A549 (cell line): Measurements from ENCODE around the gene SLC35C1.

ENCODE experiments used
- HEYL ChIP-seq: fragments of 250-450 bp; sonication (Bioruptor Pico); IDR thresholded peaks from 2 replicates; pipeline ENCODE4 v1.8.0; 2021; ENCODE audit warnings: mild to moderate bottlenecking, moderate library complexity
- MYC ChIP-seq: IDR thresholded peaks from 2 replicates; pipeline ENCODE4 v1.6.1; 2012; ENCODE audit warnings: mild to moderate bottlenecking, inconsistent platforms, low read length, improper control_type of control experiment, borderline replicate concordance
- POLR2A ChIP-seq: IDR thresholded peaks from 2 replicates; pipeline ENCODE4 v1.6.1; 2012; ENCODE audit warnings: mild to moderate bottlenecking, low read length
- SMC3 ChIP-seq: fragments of >200 bp; sonication (Bioruptor Twin); formaldehyde crosslinking; IDR thresholded peaks from 3 replicates; pipeline ENCODE4 v1.6.1; 2018; ENCODE audit warnings: inconsistent platforms
- ZNF302 ChIP-seq: fragments of 250-450 bp; sonication (Bioruptor Pico); IDR thresholded peaks from 2 replicates; pipeline ENCODE4 v1.9.0; 2021; ENCODE audit warnings: inconsistent platforms, mild to moderate bottlenecking, moderate library complexity
- TF ChIP-seq, protein P1 (sequence below): fragments of >200 bp; sonication (Bioruptor Twin); formaldehyde crosslinking; IDR thresholded peaks from 3 replicates; pipeline ENCODE4 v1.5.1; 2016
- TF ChIP-seq, protein P2 (sequence below): IDR thresholded peaks from 2 replicates; pipeline ENCODE4 v1.6.1; 2012
- TF ChIP-seq, protein P3 (sequence below): IDR thresholded peaks from 2 replicates; pipeline ENCODE4 v1.6.1; 2012
- TF ChIP-seq, protein P4 (sequence below): fragments of 200-600 bp; sonication (generic); IDR thresholded peaks from 2 replicates; pipeline ENCODE4 v1.6.1; 2016; ENCODE audit warnings: antibody characterized with exemption, mild to moderate bottlenecking, moderate library complexity
- TF ChIP-seq, protein P5 (sequence below): fragments of 250-450 bp; sonication (Bioruptor Pico); IDR thresholded peaks from 2 replicates; pipeline ENCODE4 v1.5.0; 2021; ENCODE audit warnings: mild to moderate bottlenecking, moderate library complexity, borderline replicate concordance

DNA sequence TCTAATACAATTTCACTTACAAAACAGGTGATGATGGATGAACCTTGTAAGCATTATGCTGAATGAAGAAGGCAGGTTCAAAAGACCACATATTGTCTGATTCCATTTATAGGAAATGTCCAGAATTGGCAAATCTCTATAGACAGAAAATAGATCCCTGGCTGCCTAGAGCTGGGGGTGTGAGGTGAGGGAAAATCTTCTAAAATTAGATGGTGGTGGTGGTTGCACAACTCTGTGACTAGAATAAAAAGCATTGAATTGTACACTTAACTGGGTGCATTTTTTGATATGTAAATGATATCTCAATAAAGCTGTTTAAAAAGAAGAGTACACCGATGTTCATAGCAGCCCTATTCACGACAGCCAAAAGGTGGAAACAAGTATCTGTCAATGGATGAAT lies 25.6 kb downstream of the SLC35C1 start:
- TF ChIP-seq, protein P1, sequence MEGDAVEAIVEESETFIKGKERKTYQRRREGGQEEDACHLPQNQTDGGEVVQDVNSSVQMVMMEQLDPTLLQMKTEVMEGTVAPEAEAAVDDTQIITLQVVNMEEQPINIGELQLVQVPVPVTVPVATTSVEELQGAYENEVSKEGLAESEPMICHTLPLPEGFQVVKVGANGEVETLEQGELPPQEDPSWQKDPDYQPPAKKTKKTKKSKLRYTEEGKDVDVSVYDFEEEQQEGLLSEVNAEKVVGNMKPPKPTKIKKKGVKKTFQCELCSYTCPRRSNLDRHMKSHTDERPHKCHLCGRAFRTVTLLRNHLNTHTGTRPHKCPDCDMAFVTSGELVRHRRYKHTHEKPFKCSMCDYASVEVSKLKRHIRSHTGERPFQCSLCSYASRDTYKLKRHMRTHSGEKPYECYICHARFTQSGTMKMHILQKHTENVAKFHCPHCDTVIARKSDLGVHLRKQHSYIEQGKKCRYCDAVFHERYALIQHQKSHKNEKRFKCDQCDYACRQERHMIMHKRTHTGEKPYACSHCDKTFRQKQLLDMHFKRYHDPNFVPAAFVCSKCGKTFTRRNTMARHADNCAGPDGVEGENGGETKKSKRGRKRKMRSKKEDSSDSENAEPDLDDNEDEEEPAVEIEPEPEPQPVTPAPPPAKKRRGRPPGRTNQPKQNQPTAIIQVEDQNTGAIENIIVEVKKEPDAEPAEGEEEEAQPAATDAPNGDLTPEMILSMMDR: no peak
- TF ChIP-seq, protein P2, sequence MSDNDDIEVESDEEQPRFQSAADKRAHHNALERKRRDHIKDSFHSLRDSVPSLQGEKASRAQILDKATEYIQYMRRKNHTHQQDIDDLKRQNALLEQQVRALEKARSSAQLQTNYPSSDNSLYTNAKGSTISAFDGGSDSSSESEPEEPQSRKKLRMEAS: no peak
- no peak for TF ChIP-seq POLR2A
- TF ChIP-seq, protein P3, sequence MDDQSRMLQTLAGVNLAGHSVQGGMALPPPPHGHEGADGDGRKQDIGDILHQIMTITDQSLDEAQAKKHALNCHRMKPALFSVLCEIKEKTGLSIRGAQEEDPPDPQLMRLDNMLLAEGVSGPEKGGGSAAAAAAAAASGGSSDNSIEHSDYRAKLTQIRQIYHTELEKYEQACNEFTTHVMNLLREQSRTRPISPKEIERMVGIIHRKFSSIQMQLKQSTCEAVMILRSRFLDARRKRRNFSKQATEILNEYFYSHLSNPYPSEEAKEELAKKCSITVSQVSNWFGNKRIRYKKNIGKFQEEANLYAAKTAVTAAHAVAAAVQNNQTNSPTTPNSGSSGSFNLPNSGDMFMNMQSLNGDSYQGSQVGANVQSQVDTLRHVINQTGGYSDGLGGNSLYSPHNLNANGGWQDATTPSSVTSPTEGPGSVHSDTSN: no peak
- TF ChIP-seq, protein P4, sequence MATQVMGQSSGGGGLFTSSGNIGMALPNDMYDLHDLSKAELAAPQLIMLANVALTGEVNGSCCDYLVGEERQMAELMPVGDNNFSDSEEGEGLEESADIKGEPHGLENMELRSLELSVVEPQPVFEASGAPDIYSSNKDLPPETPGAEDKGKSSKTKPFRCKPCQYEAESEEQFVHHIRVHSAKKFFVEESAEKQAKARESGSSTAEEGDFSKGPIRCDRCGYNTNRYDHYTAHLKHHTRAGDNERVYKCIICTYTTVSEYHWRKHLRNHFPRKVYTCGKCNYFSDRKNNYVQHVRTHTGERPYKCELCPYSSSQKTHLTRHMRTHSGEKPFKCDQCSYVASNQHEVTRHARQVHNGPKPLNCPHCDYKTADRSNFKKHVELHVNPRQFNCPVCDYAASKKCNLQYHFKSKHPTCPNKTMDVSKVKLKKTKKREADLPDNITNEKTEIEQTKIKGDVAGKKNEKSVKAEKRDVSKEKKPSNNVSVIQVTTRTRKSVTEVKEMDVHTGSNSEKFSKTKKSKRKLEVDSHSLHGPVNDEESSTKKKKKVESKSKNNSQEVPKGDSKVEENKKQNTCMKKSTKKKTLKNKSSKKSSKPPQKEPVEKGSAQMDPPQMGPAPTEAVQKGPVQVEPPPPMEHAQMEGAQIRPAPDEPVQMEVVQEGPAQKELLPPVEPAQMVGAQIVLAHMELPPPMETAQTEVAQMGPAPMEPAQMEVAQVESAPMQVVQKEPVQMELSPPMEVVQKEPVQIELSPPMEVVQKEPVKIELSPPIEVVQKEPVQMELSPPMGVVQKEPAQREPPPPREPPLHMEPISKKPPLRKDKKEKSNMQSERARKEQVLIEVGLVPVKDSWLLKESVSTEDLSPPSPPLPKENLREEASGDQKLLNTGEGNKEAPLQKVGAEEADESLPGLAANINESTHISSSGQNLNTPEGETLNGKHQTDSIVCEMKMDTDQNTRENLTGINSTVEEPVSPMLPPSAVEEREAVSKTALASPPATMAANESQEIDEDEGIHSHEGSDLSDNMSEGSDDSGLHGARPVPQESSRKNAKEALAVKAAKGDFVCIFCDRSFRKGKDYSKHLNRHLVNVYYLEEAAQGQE: no peak
- TF ChIP-seq, protein P5, sequence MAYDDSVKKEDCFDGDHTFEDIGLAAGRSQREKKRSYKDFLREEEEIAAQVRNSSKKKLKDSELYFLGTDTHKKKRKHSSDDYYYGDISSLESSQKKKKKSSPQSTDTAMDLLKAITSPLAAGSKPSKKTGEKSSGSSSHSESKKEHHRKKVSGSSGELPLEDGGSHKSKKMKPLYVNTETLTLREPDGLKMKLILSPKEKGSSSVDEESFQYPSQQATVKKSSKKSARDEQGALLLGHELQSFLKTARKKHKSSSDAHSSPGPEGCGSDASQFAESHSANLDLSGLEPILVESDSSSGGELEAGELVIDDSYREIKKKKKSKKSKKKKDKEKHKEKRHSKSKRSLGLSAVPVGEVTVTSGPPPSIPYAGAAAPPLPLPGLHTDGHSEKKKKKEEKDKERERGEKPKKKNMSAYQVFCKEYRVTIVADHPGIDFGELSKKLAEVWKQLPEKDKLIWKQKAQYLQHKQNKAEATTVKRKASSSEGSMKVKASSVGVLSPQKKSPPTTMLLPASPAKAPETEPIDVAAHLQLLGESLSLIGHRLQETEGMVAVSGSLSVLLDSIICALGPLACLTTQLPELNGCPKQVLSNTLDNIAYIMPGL (CRISPR knock-in tag): no peak
- TF ChIP-seq MYC: no peak
- no peak for TF ChIP-seq ZNF302 (CRISPR knock-in tag)
- no peak for TF ChIP-seq SMC3
- no peak for TF ChIP-seq HEYL (CRISPR knock-in tag)
